Right lobe of liver (tissue), 6 donors: ENCODE measurements around the gene MFSD6. TPM values are rescaled to one million over a fixed set of nuclear protein-coding genes. Genes with fewer than 3 reads are reported as not detected.

ENCODE experiments used
- ATAC-seq, 4 donors: fragments of 200-7000 bp; cut with Tn5 transposase; one replicate each; pipeline ENCODE4 v1.9.1; 2020; ENCODE audit warnings: mild to moderate bottlenecking in 4 of 4, moderate library complexity in 4 of 4
- DNase-seq, 3 donors: peaks; one replicate each; pipeline ENCODE4 v3.0.0-alpha.2; 2020
- H3K27ac ChIP-seq, 3 donors: fragments of 200-600 bp; one replicate each; pipeline ENCODE4 v1.8.0; 2022
- H3K27me3 ChIP-seq, 2 donors: fragments of 200-600 bp; one replicate each; pipeline ENCODE4 v1.8.0; 2022
- H3K36me3 ChIP-seq, 4 donors: fragments of 200-600 bp; sonication (generic) in 1 of 4; one replicate each; pipeline versions ENCODE4 v1.5.1 to v1.8.0; 2017 to 2022; ENCODE audit warnings: control low read depth in 1 of 4
- H3K4me1 ChIP-seq, 4 donors: fragments of 200-600 bp; sonication (generic) in 1 of 4; one replicate each; pipeline versions ENCODE4 v1.5.1 to v1.8.0; 2017 to 2022; ENCODE audit warnings: control low read depth in 1 of 4
- H3K4me3 ChIP-seq, 3 donors: fragments of 200-600 bp; one replicate each; pipeline ENCODE4 v1.8.0; 2022
- H3K9me3 ChIP-seq, 4 donors: fragments of 200-600 bp; sonication (generic) in 1 of 4; one replicate each; pipeline versions ENCODE4 v1.5.1 to v1.8.0; 2017 to 2022; ENCODE audit warnings: control low read depth in 1 of 4
- POLR2A ChIP-seq: fragments of 450-650 bp; IDR thresholded peaks from one replicate; pipeline ENCODE4 v1.6.1; 2017; ENCODE audit warnings: antibody characterized with exemption, mild to moderate bottlenecking
- WGBS: methylation state at CpG from one replicate; pipeline ENCODE4 v1.1.6; 2018; ENCODE audit warnings: low coverage, low lambda C conversion rate; ENCODE audit not compliant: insufficient coverage; ENCODE audit errors: missing lambda C conversion rate; 5-methylcytosine and 5-hydroxymethylcytosine counted together
- intact Hi-C, 2 donors: fragments of 100-400 bp; cut with DNase I; formaldehyde crosslinking; loops; one replicate each; pipeline versions ENCODE4 v1.11.2 to v1.14.1; 2022
- total RNA-seq, 6 experiments: library from RNA; depleted of rRNA in 2 of 6; stranded (reverse); fragments of >200 nt in 2 of 6; fragmentation: NEBNext Ultra II Directional in 3 of 6; extraction: Animal tissue kit (Norgen Biotek cat#: 25700) in 3 of 6; gene quantifications; one replicate each; pipeline versions ENCODE4 v1.1.0 to v1.2.4, GENCODE V29; 2016 to 2023
- TF ChIP-seq, protein P1 (sequence below), 4 donors: fragments of 200-600 bp in 3 of 4; fragments of 450-650 bp in 1 of 4; IDR thresholded peaks; one replicate each; pipeline versions ENCODE4 v1.5.1 to v1.8.0; 2016 to 2022; ENCODE audit warnings: antibody characterized with exemption in 4 of 4, mild to moderate bottlenecking in 2 of 4
- donor health status: DM: no; HTN: yes; CAD: no.
- donor health status: DM: no; HTN: no; CAD: no.
- donor health status: DM: no; HTN: no; CAD: no.
- donor health status: DM: no; HTN: yes; CAD: no.
- donor health status: DM: no; HTN: yes; CAD: no.

Gene MFSD6
- total RNA-seq, 6 experiments from 2014 or later, result 1.5 to 14.8 (median 4.1) TPM

GRCh38 chr2:190526105-190526750 lies 118.1 kb downstream of the MFSD6 start:
- Histone ChIP-seq H3K9me3 (no peaks in the 10 kb centered on the region), H3K27ac (no peak overlapping the region), H3K4me3 (no peak overlapping the region), H3K4me1 (no peaks in the 10 kb centered on the region), H3K27me3 (no peaks in the 10 kb centered on the region), H3K36me3 (no peaks in the 10 kb centered on the region)
- no peak for DNase-seq
- TF ChIP-seq, protein P1, sequence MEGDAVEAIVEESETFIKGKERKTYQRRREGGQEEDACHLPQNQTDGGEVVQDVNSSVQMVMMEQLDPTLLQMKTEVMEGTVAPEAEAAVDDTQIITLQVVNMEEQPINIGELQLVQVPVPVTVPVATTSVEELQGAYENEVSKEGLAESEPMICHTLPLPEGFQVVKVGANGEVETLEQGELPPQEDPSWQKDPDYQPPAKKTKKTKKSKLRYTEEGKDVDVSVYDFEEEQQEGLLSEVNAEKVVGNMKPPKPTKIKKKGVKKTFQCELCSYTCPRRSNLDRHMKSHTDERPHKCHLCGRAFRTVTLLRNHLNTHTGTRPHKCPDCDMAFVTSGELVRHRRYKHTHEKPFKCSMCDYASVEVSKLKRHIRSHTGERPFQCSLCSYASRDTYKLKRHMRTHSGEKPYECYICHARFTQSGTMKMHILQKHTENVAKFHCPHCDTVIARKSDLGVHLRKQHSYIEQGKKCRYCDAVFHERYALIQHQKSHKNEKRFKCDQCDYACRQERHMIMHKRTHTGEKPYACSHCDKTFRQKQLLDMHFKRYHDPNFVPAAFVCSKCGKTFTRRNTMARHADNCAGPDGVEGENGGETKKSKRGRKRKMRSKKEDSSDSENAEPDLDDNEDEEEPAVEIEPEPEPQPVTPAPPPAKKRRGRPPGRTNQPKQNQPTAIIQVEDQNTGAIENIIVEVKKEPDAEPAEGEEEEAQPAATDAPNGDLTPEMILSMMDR (IDR thresholded peaks at IDR 0.05), result no peak
- TF ChIP-seq POLR2A, result no peak
- intact Hi-C loops, result no loop called here
- ATAC-seq, result peak; percentile 26 to 47 (median 30)
- WGBS, result 79% methylated on average over 4 of the region's 4 CpGs

DNA sequence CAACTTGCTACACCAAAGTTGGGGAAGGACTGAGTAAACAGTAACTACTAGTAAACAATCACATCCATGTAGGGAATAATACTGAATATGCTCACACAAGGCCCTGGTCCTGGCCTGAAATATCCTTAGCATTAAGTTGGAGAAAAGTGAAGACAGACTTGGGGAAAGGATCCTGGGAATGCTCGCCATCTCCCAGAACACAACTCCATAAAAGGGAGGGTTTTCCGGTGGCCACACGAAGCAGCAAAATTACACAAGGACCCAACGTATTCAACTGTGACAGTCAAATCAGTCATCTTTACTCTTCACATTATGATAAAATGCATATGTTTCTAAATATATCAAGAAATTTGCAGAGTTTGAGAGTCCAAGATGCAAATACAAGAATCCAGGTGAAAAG lies 119.1 kb downstream of the MFSD6 start:
- no peak for ATAC-seq
- no peak for TF ChIP-seq POLR2A
- TF ChIP-seq, protein P1 (IDR thresholded peaks at IDR 0.05), result no peak
- H3K36me3 ChIP-seq, result no peaks in the 10 kb centered on the region
- 96% methylated on average over 4 of the region's 4 CpGs for WGBS
- no peaks in the 10 kb centered on the region for H3K9me3 ChIP-seq
- no peaks in the 10 kb centered on the region for H3K27me3 ChIP-seq
- no peak for DNase-seq
- intact Hi-C loops, result no loop called here
- no peak overlapping the region for H3K27ac ChIP-seq
- H3K4me3 ChIP-seq, result no peak overlapping the region
- H3K4me1 ChIP-seq, result no peaks in the 10 kb centered on the region

- H3K4me1 ChIP-seq, result no peaks in the 10 kb centered on the region
- no peak overlapping the region for H3K4me3 ChIP-seq
- intact Hi-C loops, result no loop called here
- H3K9me3 ChIP-seq, result no peaks in the 10 kb centered on the region
- ATAC-seq (no peak), DNase-seq (no peak)
- no peaks in the 10 kb centered on the region for H3K27me3 ChIP-seq
- no peaks in the 10 kb centered on the region for H3K36me3 ChIP-seq
- no peak overlapping the region for H3K27ac ChIP-seq
- TF ChIP-seq, protein P1 (IDR thresholded peaks at IDR 0.05), result no peak
- TF ChIP-seq POLR2A, result no peak
Observed at GRCh38 chr2:190527918-190528317, 119.8 kb downstream of the MFSD6 start.

- Histone ChIP-seq H3K27ac (no peak overlapping the region), H3K4me1 (peaks cover 0 to 6% (median under 1%) of the 10 kb centered on the region in 4 donors), H3K27me3 (no peaks in the 10 kb centered on the region), H3K36me3 (no peaks in the 10 kb centered on the region), H3K9me3 (no peaks in the 10 kb centered on the region), H3K4me3 (no peak overlapping the region)
- DNase-seq, result no peak
- peak in 2 of 4 donors; percentile 31 to 43 for ATAC-seq
- intact Hi-C loops, result no loop called here
- 40% methylated on average over 1 of the region's 1 CpG for WGBS
- TF ChIP-seq, protein P1 (IDR thresholded peaks at IDR 0.05), result no peak
- TF ChIP-seq POLR2A, result no peak
Observed at GRCh38 chr2:190528521-190529001, 120.4 kb downstream of the MFSD6 start.
